IMR-90 (cell line): ENCODE data around the gene SRGN. TPM values are rescaled to one million over a fixed set of nuclear protein-coding genes. Genes with fewer than 3 reads are reported as not detected.
"Not testable (repeated sequence)": the region's sequence is repeated elsewhere in the genome, so short reads cannot be mapped to it uniquely, and the experiment has no call there.

Experiments
- ATAC-seq: fragments of 200-7000 bp; cut with Tn5 transposase; 2 replicates; pipeline ENCODE4 v1.9.1; 2020; ENCODE audit warnings: low read depth, mild to moderate bottlenecking, moderate library complexity
- BruUV-seq: library from RNA; stranded (reverse); fragments of 400-500 nt; replicated peaks from 2 replicates; lab custom pipeline; 2021; lab: Mats Ljungman, UMichigan
- CTCF ChIA-PET: fragments of 300-600 bp; formaldehyde crosslinking; extraction: SDS; loops from one replicate; lab custom pipeline; 2021; ENCODE audit warnings: antibody characterized with exemption; lab: Yijun Ruan, JAX
- POLR2A ChIA-PET: fragments of 300-600 bp; sonication (Branson Sonifier 250); formaldehyde crosslinking; loops from one replicate; lab custom pipeline; 2022; ENCODE audit warnings: antibody characterized with exemption; ENCODE audit not compliant: unreplicated experiment; lab: Charles Lee
- DNase-seq: peaks from one replicate; pipeline ENCODE4 v3.0.0; 2013
- H2AFZ ChIP-seq: replicated peaks from 2 replicates; pipeline ENCODE3; 2013; ENCODE audit warnings: low read length, mild to moderate bottlenecking; ENCODE audit not compliant: poor library complexity
- H2AK5ac ChIP-seq: 2 replicates; pipeline ENCODE4 v1.6.1; 2013; ENCODE audit warnings: low read depth, low read length, inconsistent platforms
- H2AK9ac ChIP-seq: replicated peaks from 2 replicates; pipeline ENCODE3; 2013; ENCODE audit warnings: mild to moderate bottlenecking, low read depth, low read length, moderate library complexity; ENCODE audit not compliant: poor library complexity
- H2BK120ac ChIP-seq: 2 replicates; pipeline ENCODE4 v1.6.1; 2013; ENCODE audit warnings: low read depth, low read length, inconsistent platforms
- H2BK15ac ChIP-seq: 3 replicates; pipeline ENCODE4 v1.6.1; 2013; ENCODE audit warnings: low read depth, low read length, inconsistent platforms
- H2BK20ac ChIP-seq: 2 replicates; pipeline ENCODE4 v1.6.1; 2013; ENCODE audit warnings: low read depth, mild to moderate bottlenecking, inconsistent platforms, low read length, moderate library complexity
- H2BK5ac ChIP-seq: 2 replicates; pipeline ENCODE4 v1.6.1; 2013; ENCODE audit warnings: mild to moderate bottlenecking, low read depth, low read length, inconsistent platforms; ENCODE audit not compliant: poor library complexity, severe bottlenecking
- H3K14ac ChIP-seq: replicated peaks from 2 replicates; pipeline ENCODE4 v1.6.1; 2013; ENCODE audit warnings: low read depth, low read length, inconsistent platforms
- H3K18ac ChIP-seq: 2 replicates; pipeline ENCODE4 v1.6.1; 2013; ENCODE audit warnings: low read depth, low read length, control low read depth
- H3K23ac ChIP-seq: 2 replicates; pipeline ENCODE4 v1.6.1; 2013; ENCODE audit warnings: low read depth, low read length, inconsistent platforms
- H3K27ac ChIP-seq: 2 replicates; pipeline ENCODE4 v1.5.1; 2013; ENCODE audit warnings: mild to moderate bottlenecking, control low read depth, low read length; ENCODE audit not compliant: insufficient read depth
- H3K27me3 ChIP-seq: 2 replicates; pipeline ENCODE4 v1.6.1; 2013; ENCODE audit warnings: low read length; ENCODE audit not compliant: control insufficient read depth, insufficient read depth
- H3K36me3 ChIP-seq: 2 replicates; pipeline ENCODE4 v1.6.1; 2013; ENCODE audit warnings: low read length, mixed read lengths; ENCODE audit not compliant: control insufficient read depth, insufficient read depth
- H3K4ac ChIP-seq: 2 replicates; pipeline ENCODE4 v1.6.1; 2013; ENCODE audit warnings: low read depth, low read length, inconsistent platforms
- H3K4me1 ChIP-seq: 2 replicates; pipeline ENCODE4 v1.6.1; 2013; ENCODE audit warnings: low read length, mixed read lengths; ENCODE audit not compliant: control insufficient read depth, insufficient read depth
- H3K4me2 ChIP-seq: 2 replicates; pipeline ENCODE4 v1.6.1; 2013; ENCODE audit warnings: low read depth, mild to moderate bottlenecking, control low read depth, low read length, moderate library complexity
- H3K4me3 ChIP-seq: 2 replicates; pipeline ENCODE4 v1.5.1; 2013; ENCODE audit warnings: low read depth, mild to moderate bottlenecking, control low read depth, low read length, moderate library complexity; ENCODE audit not compliant: insufficient read depth
- H3K56ac ChIP-seq: 2 replicates; pipeline ENCODE4 v1.6.1; 2013; ENCODE audit warnings: low read length, inconsistent platforms; ENCODE audit not compliant: insufficient read depth; ENCODE audit errors: extremely low read depth
- H3K79me1 ChIP-seq, 2 experiments: 2 replicates each; pipeline ENCODE4 v1.6.1; 2013; ENCODE audit warnings: low read length in 2 of 2, inconsistent platforms in 1 of 2, low read depth in 1 of 2
- H3K9ac ChIP-seq: 2 replicates; pipeline ENCODE4 v1.6.1; 2013; ENCODE audit warnings: low read depth, low read length, control low read depth
- H3K9me1 ChIP-seq: 2 replicates; pipeline ENCODE4 v1.6.1; 2013; ENCODE audit warnings: low read length, inconsistent platforms; ENCODE audit not compliant: insufficient read depth
- H3K9me3 ChIP-seq: 2 replicates; pipeline ENCODE4 v1.6.1; 2013; ENCODE audit warnings: low read length; ENCODE audit not compliant: control insufficient read depth, insufficient read depth
- H4K20me1 ChIP-seq: 2 replicates; pipeline ENCODE4 v1.6.1; 2013; ENCODE audit warnings: low read length, inconsistent platforms; ENCODE audit not compliant: insufficient read depth
- H4K5ac ChIP-seq: 2 replicates; pipeline ENCODE4 v1.6.1; 2013; ENCODE audit warnings: mild to moderate bottlenecking, low read depth, low read length, control low read depth
- H4K8ac ChIP-seq, 2 experiments: 2 replicates each; pipeline ENCODE4 v1.6.1; 2013; ENCODE audit warnings: low read depth in 2 of 2, low read length in 2 of 2, control low read depth in 1 of 2, inconsistent platforms in 1 of 2
- H4K91ac ChIP-seq: 2 replicates; pipeline ENCODE4 v1.6.1; 2013; ENCODE audit warnings: low read depth, low read length, inconsistent platforms; ENCODE audit not compliant: insufficient read depth
- CEBPB ChIP-seq: IDR thresholded peaks from 2 replicates; pipeline ENCODE4 v1.6.1; 2012; ENCODE audit warnings: low read depth, low read length, improper control_type of control experiment
- FOS ChIP-seq: fragments of 150-350 bp; IDR thresholded peaks from 2 replicates; pipeline ENCODE4 v1.6.1; 2016; ENCODE audit warnings: low read depth, low read length
- MAFK ChIP-seq: IDR thresholded peaks from 2 replicates; pipeline ENCODE4 v1.6.1; 2012; ENCODE audit warnings: low read depth, low read length, improper control_type of control experiment
- MAZ ChIP-seq: IDR thresholded peaks from 2 replicates; pipeline ENCODE4 v1.6.1; 2012; ENCODE audit warnings: low read depth, mild to moderate bottlenecking, low read length, improper control_type of control experiment, moderate library complexity, borderline replicate concordance
- POLR2A ChIP-seq: IDR thresholded peaks from 2 replicates; pipeline ENCODE4 v1.6.1; 2012; ENCODE audit warnings: mild to moderate bottlenecking, low read depth, low read length
- RAD21 ChIP-seq: IDR thresholded peaks from 2 replicates; pipeline ENCODE4 v1.6.1; 2012; ENCODE audit warnings: low read length, improper control_type of control experiment
- RFX5 ChIP-seq: IDR thresholded peaks from 2 replicates; pipeline ENCODE4 v1.8.0; 2012; ENCODE audit warnings: low read depth, mild to moderate bottlenecking, low read length, moderate library complexity
- USF2 ChIP-seq: fragments of 150-350 bp; IDR thresholded peaks from 2 replicates; pipeline ENCODE4 v1.6.1; 2017; ENCODE audit warnings: mild to moderate bottlenecking, antibody characterized with exemption, low read length, low read depth
- WGBS, 2 experiments: methylation state at CpG; one replicate each; pipeline versions ENCODE4 v1.1.5 to v1.1.7; 2013; ENCODE audit warnings: missing lambda C conversion rate in 2 of 2; ENCODE audit not compliant: insufficient read length in 1 of 2; ENCODE audit errors: extremely low coverage in 2 of 2; 5-methylcytosine and 5-hydroxymethylcytosine counted together
- dilution Hi-C: fragments of 300-500 bp; cut with HindIII; formaldehyde crosslinking; loops from one replicate; pipeline ENCODE4 v1.14.3; 2018; ENCODE audit warnings: low sequenced_read_pairs; ENCODE audit not compliant: unreplicated experiment
- in situ Hi-C: fragments of 300-500 bp; cut with MboI; formaldehyde crosslinking; loops from 3 replicates; pipeline ENCODE4 v1.14.3; 2019; ENCODE audit warnings: low sequenced_read_pairs, inconsistent platforms, mixed read lengths
- intact Hi-C: fragments of 100-400 bp; cut with micrococcal nuclease; formaldehyde crosslinking; loops from 2 replicates; pipeline ENCODE4 v1.10.0; 2022
- polyA plus RNA-seq, 3 experiments: library from polyadenylated mRNA; depleted of rRNA; stranded (reverse); fragments of >200 nt; gene quantifications; 2 replicates each; pipeline ENCODE4 v1.2.3, GENCODE V29; 2012; ENCODE audit warnings: low replicate concordance in 1 of 3
- total RNA-seq: library from RNA; depleted of rRNA; stranded (reverse); fragments of >200 nt; gene quantifications from 2 replicates; pipeline ENCODE4 v1.2.3, GENCODE V29; 2012

The SRGN gene
- total and polyA plus RNA-seq, 2 of the 4 experiments (the other 2 are of a cell fraction), result 33.3 to 41.4 TPM

DNA sequence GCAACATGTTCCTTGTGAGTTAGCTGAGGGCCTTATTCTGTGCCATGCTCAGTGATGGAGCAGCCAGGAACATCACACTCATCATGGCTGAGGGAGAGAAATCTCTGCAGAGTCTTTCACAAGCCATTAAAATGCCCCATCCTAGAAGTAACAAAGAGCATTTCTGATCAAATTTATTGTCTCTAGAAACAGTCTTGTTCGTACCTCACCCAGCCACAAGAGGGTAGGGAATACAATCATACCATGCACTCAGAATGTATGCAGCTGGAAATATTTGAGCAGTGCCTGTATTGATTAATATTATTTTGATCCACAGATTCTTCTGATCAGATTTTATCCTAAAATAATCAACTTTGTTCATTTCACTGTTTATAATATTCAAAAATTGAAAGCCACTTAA lies 53.4 kb downstream of the SRGN start:
- POLR2A ChIA-PET, result no interaction called here
- Histone ChIP-seq H2AK9ac (no peak overlapping the region), H3K9me1 (peaks cover 7% of the 10 kb centered on the region; the same call in 1 of the 2 replicates), H3K79me1 (peaks cover 35 to 58% of the 10 kb centered on the region in 2 experiments), H3K23ac (no peak overlapping the region), H3K27me3 (no peaks in the 10 kb centered on the region), H2BK5ac (no peak overlapping the region), H3K27ac (no peak overlapping the region), H3K9ac (no peak overlapping the region), H4K8ac (no peak overlapping the region), H2BK20ac (no peak overlapping the region), H4K91ac (no peak overlapping the region), H2BK120ac (no peak overlapping the region), H3K14ac (no peak overlapping the region), H3K4me1 (no peaks in the 10 kb centered on the region), H3K4me3 (no peak overlapping the region), H3K56ac (no peak overlapping the region), H2AK5ac (no peak overlapping the region), H3K36me3 (peaks cover 2% of the 10 kb centered on the region; the same call in 1 of the 2 replicates), H3K18ac (no peak overlapping the region), H2AFZ (no peak overlapping the region), H3K9me3 (no peaks in the 10 kb centered on the region), H2BK15ac (no peak overlapping the region), H3K4me2 (no peak overlapping the region), H4K5ac (no peak overlapping the region), H4K20me1 (peaks cover 20% of the 10 kb centered on the region; the same call in 1 of the 2 replicates), H3K4ac (no peak overlapping the region)
- dilution Hi-C loops, result no loop called here
- intact Hi-C loops, result no loop called here
- WGBS, 2 experiments, result no CpG with 5 or more reads among the region's 1 CpG
- in situ Hi-C loops, result no loop called here
- no TSS peak for BruUV-seq
- TF ChIP-seq RFX5, result no peak
- no peak for TF ChIP-seq POLR2A
- TF ChIP-seq MAZ, result no peak
- TF ChIP-seq MAFK, result no peak
- TF ChIP-seq USF2, result no peak
- TF ChIP-seq FOS, result no peak
- no peak for TF ChIP-seq RAD21
- no peak for TF ChIP-seq CEBPB
- CTCF ChIA-PET, result no interaction called here
- DNase-seq (no peak), ATAC-seq (no peak)

- H3K4ac ChIP-seq, H3K9me1 ChIP-seq, H2AFZ ChIP-seq, H4K91ac ChIP-seq, dilution Hi-C loops, H2BK15ac ChIP-seq, H2AK9ac ChIP-seq, H3K4me3 ChIP-seq, H3K56ac ChIP-seq, H2AK5ac ChIP-seq, H2BK20ac ChIP-seq, H4K5ac ChIP-seq, H3K27me3 ChIP-seq, H3K18ac ChIP-seq, ATAC-seq, H3K9ac ChIP-seq, POLR2A ChIA-PET, H3K27ac ChIP-seq, H4K8ac ChIP-seq, H3K23ac ChIP-seq, H3K4me1 ChIP-seq, H3K14ac ChIP-seq, BruUV-seq, H3K9me3 ChIP-seq, H3K36me3 ChIP-seq, DNase-seq, intact Hi-C loops, in situ Hi-C loops, H3K4me2 ChIP-seq, H2BK5ac ChIP-seq, H2BK120ac ChIP-seq: not testable (repeated sequence)
- WGBS, 2 experiments, result no CpG with 5 or more reads among the region's 3 CpGs
- CTCF ChIA-PET, result interaction anchor here (0.8 kb wide), 1 partner anchor 17 kb away, joined by 3 read pairs; no protein-coding TSS in a partner anchor
- Histone ChIP-seq H4K20me1 (peaks cover 20% of the 10 kb centered on the region; the same call in 1 of the 2 replicates), H3K79me1 (peaks cover 35 to 61% of the 10 kb centered on the region in 2 experiments)
Measured at GRCh38 chr10:69142074-69142473, 54.2 kb downstream of the SRGN start.
